Thyroid gland (tissue), 4 donors: Measurements from ENCODE around the gene LCAT. TPM values are rescaled to one million over a fixed set of nuclear protein-coding genes. Genes with fewer than 3 reads are reported as not detected.
"Not testable (repeated sequence)": the region's sequence is repeated elsewhere in the genome, so short reads cannot be mapped to it uniquely, and the experiment has no call there.

Experiments
- DNase-seq, 2 donors: peaks; one replicate each; pipeline ENCODE4 v3.0.0-alpha.2; 2019
- H3K27ac ChIP-seq, 3 donors: fragments of 200-600 bp; sonication (generic); 1 replicate in 2 of 3; 2 replicates in 1 of 3; pipeline ENCODE4 v1.5.1; 2016 to 2019; ENCODE audit warnings: mild to moderate bottlenecking in 1 of 3, moderate library complexity in 1 of 3
- H3K27me3 ChIP-seq: fragments of 200-600 bp; sonication (generic); one replicate; pipeline ENCODE4 v1.5.1; 2019
- H3K36me3 ChIP-seq, 2 donors: fragments of 200-600 bp; sonication (generic); one replicate each; pipeline ENCODE4 v1.5.1; 2016 to 2019
- H3K4me1 ChIP-seq, 2 donors: fragments of 200-600 bp; sonication (generic); one replicate each; pipeline ENCODE4 v1.5.1; 2017 to 2019
- H3K4me3 ChIP-seq, 3 donors: fragments of 200-600 bp; sonication (generic); replicated peaks in 1 of 3; 1 replicate in 2 of 3; 2 replicates in 1 of 3; pipeline ENCODE4 v1.5.1; 2016; ENCODE audit warnings: mild to moderate bottlenecking in 1 of 3
- H3K9me3 ChIP-seq: fragments of 200-600 bp; sonication (generic); one replicate; pipeline ENCODE4 v1.5.1; 2017
- POLR2A ChIP-seq, 2 donors: fragments of 450-650 bp; IDR thresholded peaks; one replicate each; pipeline ENCODE4 v1.6.1; 2017; ENCODE audit warnings: antibody characterized with exemption in 2 of 2, mild to moderate bottlenecking in 2 of 2, moderate library complexity in 1 of 2
- WGBS, 2 donors: methylation state at CpG; one replicate each; pipeline ENCODE4 v1.1.5; 2017; 5-methylcytosine and 5-hydroxymethylcytosine counted together
- intact Hi-C: fragments of 100-400 bp; cut with DNase I; formaldehyde crosslinking; loops from one replicate; pipeline ENCODE4 v1.15.1; 2023
- total RNA-seq, 4 donors: library from RNA; depleted of rRNA; stranded (reverse); fragments of >200 nt; gene quantifications; one replicate each; pipeline ENCODE4 v1.2.3, GENCODE V29; 2016
- TF ChIP-seq, protein P1 (sequence below), 6 experiments: fragments of 200-600 bp in 3 of 6; fragments of 450-650 bp in 3 of 6; sonication (generic) in 3 of 6; IDR thresholded peaks; one replicate each; pipeline ENCODE4 v1.5.1; 2016 to 2019; ENCODE audit warnings: antibody characterized with exemption in 6 of 6, mild to moderate bottlenecking in 2 of 6, inconsistent platforms in 1 of 6, moderate library complexity in 1 of 6

LCAT gene
- total RNA-seq, 4 donors from 2014 or later = 9.9 to 16.4 (median 13.4) TPM

DNA sequence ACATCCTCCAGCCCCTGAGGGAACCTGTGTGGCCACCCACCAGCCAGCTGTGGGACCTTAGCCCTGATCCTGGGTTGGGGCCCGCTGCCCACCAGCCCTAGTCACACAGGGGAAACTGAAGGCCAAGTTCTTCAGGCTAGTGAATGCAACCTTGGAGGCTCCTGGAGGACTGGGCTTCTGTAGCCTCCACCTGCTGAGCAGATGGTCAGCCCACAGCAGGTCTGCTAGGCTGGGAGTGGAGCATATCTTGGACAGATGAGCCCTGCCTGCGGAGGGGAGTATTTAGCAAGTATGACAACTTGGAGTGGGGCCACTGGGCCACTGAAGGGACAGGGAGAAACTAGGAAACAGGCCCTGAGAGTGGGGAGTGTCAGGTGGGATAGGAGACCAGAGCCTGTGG is 32.3 kb upstream of the LCAT start:
- Histone ChIP-seq H3K27me3 (no peaks in the 10 kb centered on the region), H3K4me1 (no peaks in the 10 kb centered on the region), H3K36me3 (no peaks in the 10 kb centered on the region), H3K27ac (no peak overlapping the region), H3K9me3 (no peaks in the 10 kb centered on the region), H3K4me3 (no peak overlapping the region)
- WGBS, 2 donors = 80 to 100% methylated on average over 2 of the region's 2 CpGs
- TF ChIP-seq, protein P1, sequence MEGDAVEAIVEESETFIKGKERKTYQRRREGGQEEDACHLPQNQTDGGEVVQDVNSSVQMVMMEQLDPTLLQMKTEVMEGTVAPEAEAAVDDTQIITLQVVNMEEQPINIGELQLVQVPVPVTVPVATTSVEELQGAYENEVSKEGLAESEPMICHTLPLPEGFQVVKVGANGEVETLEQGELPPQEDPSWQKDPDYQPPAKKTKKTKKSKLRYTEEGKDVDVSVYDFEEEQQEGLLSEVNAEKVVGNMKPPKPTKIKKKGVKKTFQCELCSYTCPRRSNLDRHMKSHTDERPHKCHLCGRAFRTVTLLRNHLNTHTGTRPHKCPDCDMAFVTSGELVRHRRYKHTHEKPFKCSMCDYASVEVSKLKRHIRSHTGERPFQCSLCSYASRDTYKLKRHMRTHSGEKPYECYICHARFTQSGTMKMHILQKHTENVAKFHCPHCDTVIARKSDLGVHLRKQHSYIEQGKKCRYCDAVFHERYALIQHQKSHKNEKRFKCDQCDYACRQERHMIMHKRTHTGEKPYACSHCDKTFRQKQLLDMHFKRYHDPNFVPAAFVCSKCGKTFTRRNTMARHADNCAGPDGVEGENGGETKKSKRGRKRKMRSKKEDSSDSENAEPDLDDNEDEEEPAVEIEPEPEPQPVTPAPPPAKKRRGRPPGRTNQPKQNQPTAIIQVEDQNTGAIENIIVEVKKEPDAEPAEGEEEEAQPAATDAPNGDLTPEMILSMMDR (IDR thresholded peaks at IDR 0.05) = no peak
- no peak for TF ChIP-seq POLR2A (IDR thresholded peaks at IDR 0.05)
- no peak for DNase-seq
- intact Hi-C loops = no loop called here

DNA sequence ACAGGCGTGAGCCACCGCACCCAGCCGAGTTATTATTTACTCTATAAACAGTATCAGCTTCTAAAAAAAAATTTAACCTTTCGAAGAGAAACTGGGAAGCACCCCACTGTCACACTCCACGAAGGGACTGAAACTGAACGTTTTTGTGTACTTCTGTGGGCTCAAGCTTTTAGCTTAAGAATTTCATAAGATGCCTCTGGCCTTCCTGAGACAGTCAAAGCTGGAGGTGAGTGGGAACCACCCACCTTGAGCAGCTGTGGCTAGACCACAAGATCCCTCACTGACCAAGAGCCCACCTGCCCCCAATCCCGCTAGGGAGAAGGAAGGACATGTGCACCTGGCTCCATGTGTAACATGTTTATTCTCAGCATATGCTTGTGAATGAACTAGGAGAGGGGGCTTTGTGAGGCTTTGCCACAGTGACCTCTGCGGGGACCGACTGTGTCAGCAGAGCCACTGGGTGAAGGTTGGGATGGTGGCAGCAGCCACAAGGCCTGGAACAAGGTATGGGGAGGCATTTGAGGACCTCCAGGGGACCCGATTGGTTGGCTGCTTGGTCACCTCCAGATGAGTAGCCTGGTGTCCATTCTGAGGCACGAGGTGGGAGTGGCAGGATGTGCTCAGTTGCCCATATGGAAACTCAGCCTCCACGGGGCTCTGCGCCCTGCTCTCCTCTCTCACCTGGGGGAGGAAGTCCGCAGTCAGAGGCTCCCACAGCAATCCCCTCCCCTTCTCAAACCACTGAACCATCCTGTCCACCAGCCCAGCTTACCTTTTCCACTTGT is 31.6 kb upstream of the LCAT start:
- DNase-seq = no peak
- Histone ChIP-seq H3K27me3 (no peaks in the 10 kb centered on the region), H3K9me3 (no peaks in the 10 kb centered on the region), H3K4me3 (no peak overlapping the region), H3K36me3 (no peaks in the 10 kb centered on the region), H3K27ac (no peak overlapping the region), H3K4me1 (no peaks in the 10 kb centered on the region)
- WGBS, 2 donors = 76 to 79% methylated on average over 13 to 14 of the region's 14 CpGs
- intact Hi-C loops = no loop called here
- TF ChIP-seq, protein P1 (IDR thresholded peaks at IDR 0.05) = no peak
- no peak for TF ChIP-seq POLR2A (IDR thresholded peaks at IDR 0.05)

GRCh38 chr16:67972285-67972684 is 28.4 kb upstream of the LCAT start:
- not testable (repeated sequence) for H3K9me3 ChIP-seq, H3K4me1 ChIP-seq

GRCh38 chr16:67971111-67971510 is 27.2 kb upstream of the LCAT start:
- no peaks in the 10 kb centered on the region for H3K27me3 ChIP-seq
- H3K36me3 ChIP-seq = no peaks in the 10 kb centered on the region
- intact Hi-C loops = no loop called here
- no peak overlapping the region for H3K4me3 ChIP-seq
- H3K27ac ChIP-seq = no peak overlapping the region
- H3K9me3 ChIP-seq = no peaks in the 10 kb centered on the region
- TF ChIP-seq POLR2A (IDR thresholded peaks at IDR 0.05) = no peak
- TF ChIP-seq, protein P1 (IDR thresholded peaks at IDR 0.05) = no peak
- peaks cover 15% of the 10 kb centered on the region in 2 donors for H3K4me1 ChIP-seq
- DNase-seq = no peak
- WGBS, 2 donors = 94 to 95% methylated on average over 9 of the region's 9 CpGs

More at GRCh38 chr16:67972285-67972684, 28.4 kb upstream of the LCAT start:
- 92% methylated on average over 7 of the region's 7 CpGs for WGBS, 2 donors
- intact Hi-C loops, DNase-seq, H3K4me3 ChIP-seq, H3K27me3 ChIP-seq, H3K27ac ChIP-seq, H3K36me3 ChIP-seq: not testable (repeated sequence)

DNA sequence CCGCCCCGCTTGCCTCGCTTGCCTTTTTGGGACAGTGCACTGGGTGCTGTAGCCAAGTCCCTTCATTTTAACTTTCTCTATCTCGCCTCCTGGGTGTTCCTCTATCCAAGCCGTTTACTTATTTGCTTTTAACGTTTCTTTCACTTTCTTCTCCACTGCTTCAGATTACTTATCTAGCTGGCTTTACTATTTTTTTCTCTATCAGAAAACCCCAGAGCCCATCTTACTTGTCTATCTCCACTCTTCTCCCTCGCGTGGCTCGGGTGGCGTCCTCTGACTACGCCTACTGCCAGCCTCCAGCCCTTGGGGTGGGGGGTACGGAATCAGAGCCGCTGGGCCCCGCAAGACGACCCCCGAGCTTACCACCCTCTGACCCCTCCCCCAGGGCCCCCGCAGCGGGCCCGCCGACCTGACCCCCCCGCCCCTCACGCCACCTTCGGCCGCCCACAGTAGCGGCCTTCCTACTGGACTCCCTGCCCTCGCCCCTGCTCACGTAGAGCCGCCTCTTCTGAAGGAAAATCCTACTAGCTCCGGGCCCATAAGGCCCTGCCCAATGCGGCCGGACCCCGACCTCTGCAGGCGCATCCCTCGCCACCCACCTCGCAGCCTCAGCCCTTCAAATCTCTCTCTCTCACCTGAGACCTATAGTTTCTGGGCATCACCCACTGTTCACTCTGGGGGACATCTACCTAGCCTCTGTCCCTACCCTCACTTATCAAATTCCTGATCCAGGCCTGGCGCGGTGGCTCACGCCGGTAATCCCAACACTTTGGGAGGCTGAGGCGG is 25.5 kb upstream of the LCAT start:
- Histone ChIP-seq H3K27ac (peak overlapping the region; percentile 68 to 93 (median 92)), H3K4me3 (peak overlapping the region in 2 of 3 donors; percentile 69 to 94), H3K27me3 (no peaks in the 10 kb centered on the region), H3K9me3 (no peaks in the 10 kb centered on the region), H3K4me1 (peaks cover 17 to 30% of the 10 kb centered on the region in 2 donors), H3K36me3 (no peaks in the 10 kb centered on the region)
- DNase-seq = no peak
- WGBS, 2 donors = 41 to 45% methylated on average over 39 to 40 of the region's 40 CpGs
- TF ChIP-seq, protein P1 (IDR thresholded peaks at IDR 0.05) = no peak
- no peak for TF ChIP-seq POLR2A (IDR thresholded peaks at IDR 0.05)
- intact Hi-C loops = no loop called here
